Fibroblast of villous mesenchyme (primary cell): ENCODE measurements around the gene CCNI2. TPM values are rescaled to one million over a fixed set of nuclear protein-coding genes. Genes with fewer than 3 reads are reported as not detected.

Source experiments
- DNase-seq: peaks from one replicate; pipeline ENCODE4 v3.0.0-alpha.2; 2010; ENCODE audit warnings: low read depth
- H3K4me3 ChIP-seq: 2 replicates; pipeline ENCODE4 v1.5.1; 2011; ENCODE audit warnings: low read depth, mild to moderate bottlenecking, low read length
- CTCF ChIP-seq: IDR thresholded peaks from 2 replicates; pipeline ENCODE4 v1.5.1; 2012; ENCODE audit warnings: low read depth, mild to moderate bottlenecking, low read length; ENCODE audit not compliant: insufficient read depth
- total RNA-seq: library from RNA; depleted of rRNA; stranded (reverse); fragments of >200 nt; gene quantifications from 2 replicates; pipeline ENCODE4 v1.2.3, GENCODE V29; 2012

CCNI2 gene
- total RNA-seq, 1 donor: not detected

DNA sequence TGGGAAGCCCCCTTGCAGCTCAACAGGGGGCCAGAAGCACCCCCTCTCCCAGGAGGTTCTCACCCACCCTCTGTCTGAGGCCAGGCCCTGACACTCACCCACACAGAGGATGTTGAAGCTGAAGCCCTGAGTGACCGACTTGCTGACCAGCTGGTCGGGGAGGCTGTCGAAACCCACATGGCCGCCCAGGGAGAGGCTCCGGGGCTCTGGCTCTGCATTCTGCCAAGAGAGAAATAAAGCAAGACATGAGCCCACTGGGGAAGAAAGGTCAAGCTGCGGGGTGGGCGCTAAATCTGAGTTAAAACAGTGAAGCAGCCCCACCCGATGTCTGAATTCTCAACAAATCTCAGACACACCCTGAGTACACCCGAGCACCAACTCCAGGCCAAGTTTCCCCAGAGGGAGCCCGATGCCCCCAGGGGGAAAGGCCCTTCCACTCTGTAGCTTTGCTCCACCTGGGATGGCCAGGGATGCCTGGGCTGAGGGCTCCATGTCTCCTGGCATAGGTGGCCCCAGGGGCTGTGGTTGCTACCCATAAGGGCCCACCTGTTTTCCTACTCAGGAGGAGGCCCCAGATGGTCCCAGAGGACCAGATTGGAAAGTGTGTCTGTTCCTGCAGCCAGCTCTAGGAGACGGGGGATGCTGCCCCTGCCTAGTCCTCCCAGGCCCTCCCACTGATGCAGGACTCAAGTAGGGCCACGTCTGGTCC lies 18.2 kb downstream of the CCNI2 start:
- no peak overlapping the region for H3K4me3 ChIP-seq
- TF ChIP-seq CTCF: no peak
- no peak for DNase-seq

DNA sequence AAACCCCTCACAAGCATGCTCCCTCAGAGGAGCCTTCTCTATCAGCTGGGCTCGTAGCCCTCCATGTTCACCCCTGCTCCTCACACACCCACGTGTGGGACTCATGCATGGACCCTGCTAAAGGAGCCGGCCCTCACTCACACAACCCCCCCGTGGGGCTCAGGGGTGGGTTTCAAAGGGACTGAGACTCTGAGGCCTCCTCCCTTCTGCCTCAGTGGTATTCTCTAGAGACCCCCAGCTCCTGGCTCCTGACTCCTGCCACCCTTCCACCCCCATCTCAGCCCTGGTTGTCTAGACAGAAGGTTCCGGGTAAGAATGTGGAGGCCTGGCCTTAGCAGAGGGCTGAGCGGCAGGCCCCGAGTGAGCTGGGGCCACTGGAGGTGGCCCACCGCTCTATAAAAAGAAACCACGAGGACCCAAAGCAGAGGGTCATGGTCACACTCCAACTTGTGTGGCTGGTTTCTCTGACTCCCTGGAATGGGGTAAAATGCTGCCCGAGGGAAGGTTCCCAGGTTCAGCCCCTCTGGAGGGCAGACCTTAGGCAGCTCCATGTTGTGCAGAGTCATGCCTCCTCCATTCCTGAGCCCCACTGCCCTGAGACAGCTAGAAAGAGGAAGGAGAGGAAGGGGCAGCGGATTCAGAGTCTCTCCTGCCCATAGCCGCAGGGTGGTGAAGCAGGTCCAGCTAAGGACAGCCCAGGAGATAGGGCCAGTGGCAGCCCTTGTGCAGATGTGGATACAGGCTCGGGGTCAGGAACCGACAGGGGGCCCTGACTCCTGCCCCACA lies 19.0 kb downstream of the CCNI2 start:
- H3K4me3 ChIP-seq: no peak overlapping the region
- TF ChIP-seq CTCF: no peak
- no peak for DNase-seq

GRCh38 chr5:132766806-132767055 lies 19.5 kb downstream of the CCNI2 start:
- H3K4me3 ChIP-seq: no peak overlapping the region
- TF ChIP-seq CTCF: no peak
- no peak for DNase-seq

DNA sequence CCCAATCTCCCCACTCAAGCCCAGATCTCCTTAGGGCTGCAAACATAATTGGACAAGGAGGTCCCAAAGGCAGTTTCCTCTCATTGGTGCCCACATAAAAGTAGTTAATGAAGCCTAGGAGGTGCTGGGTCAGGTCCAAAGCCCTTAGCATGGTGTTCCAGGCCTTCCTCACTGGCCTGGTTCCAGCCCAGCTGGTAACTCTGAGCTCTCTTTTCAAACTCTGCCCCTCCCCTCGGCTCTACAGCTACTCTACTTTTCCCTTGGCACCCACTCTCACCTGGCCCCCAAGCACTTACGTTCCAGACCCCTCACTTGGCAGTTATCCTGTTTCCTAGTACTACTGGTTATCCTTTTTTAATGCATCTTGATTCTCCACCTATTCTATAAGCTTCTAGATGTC lies 19.9 kb downstream of the CCNI2 start:
- no peak overlapping the region for H3K4me3 ChIP-seq
- no peak for TF ChIP-seq CTCF
- no peak for DNase-seq

GRCh38 chr5:132768485-132768868 lies 21.3 kb downstream of the CCNI2 start:
- no peak overlapping the region for H3K4me3 ChIP-seq
- no peak for TF ChIP-seq CTCF
- no peak for DNase-seq

DNA sequence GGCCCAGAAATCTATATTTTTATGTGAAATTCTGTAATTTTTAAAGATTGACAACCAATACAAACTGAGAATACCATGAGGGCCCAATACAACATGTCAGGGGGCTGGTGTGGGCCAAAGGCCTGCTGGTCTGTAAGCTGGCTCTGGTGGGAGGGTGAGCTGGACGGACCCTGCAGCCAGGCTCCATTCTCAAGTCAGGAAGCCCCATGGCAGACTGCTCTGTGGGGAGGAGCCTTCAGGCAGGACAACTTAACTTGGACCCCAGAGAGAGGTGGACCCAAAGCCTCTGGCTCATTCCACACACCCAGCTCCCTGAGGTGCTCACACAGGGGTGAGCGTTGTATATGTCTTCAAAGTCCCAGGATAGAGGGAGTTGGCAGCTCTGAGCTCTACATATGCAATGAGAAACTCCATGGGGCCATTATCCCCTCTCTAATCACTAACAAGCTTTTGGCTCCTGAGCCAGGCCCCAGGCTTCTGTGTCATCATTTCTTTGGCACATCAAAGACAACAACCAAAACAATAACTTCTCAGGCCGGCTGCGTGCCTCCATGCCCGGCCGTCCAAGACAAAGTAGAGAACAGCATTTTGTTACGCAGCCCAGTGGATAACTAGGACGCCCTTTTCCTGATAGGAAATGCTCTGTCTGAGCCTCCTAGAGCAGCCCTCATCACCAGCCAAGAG lies 23.4 kb downstream of the CCNI2 start:
- TF ChIP-seq CTCF: no peak
- DNase-seq: no peak
- no peak overlapping the region for H3K4me3 ChIP-seq
